Measurements from ENCODE around the gene KCND2.

Gene KCND2

DNA sequence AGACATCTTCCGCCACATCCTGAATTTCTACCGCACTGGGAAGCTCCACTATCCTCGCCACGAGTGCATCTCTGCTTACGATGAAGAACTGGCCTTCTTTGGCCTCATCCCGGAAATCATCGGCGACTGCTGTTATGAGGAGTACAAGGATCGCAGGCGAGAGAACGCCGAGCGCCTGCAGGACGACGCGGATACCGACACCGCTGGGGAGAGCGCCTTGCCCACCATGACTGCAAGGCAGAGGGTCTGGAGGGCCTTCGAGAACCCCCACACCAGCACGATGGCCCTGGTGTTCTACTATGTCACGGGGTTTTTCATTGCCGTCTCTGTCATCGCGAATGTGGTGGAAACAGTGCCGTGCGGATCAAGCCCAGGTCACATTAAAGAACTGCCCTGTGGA is 1.9 kb downstream of the KCND2 start:
- Histone ChIP-seq H3K4me1 (ENCODE audit: insufficient read depth, low read length) (0 out of 2 replicates have a peak, but pooled peaks cover 4% of the 10 kb centered on the region), H3K9ac (ENCODE audit: low read depth, low read length) (no peak overlapping the region), H3K9me3 (ENCODE audit: control insufficient read depth, insufficient read depth, low read length) (no peaks in the 10 kb centered on the region), H3K36me3 (ENCODE audit: insufficient read depth, low read length) (no peaks in the 10 kb centered on the region)

DNA sequence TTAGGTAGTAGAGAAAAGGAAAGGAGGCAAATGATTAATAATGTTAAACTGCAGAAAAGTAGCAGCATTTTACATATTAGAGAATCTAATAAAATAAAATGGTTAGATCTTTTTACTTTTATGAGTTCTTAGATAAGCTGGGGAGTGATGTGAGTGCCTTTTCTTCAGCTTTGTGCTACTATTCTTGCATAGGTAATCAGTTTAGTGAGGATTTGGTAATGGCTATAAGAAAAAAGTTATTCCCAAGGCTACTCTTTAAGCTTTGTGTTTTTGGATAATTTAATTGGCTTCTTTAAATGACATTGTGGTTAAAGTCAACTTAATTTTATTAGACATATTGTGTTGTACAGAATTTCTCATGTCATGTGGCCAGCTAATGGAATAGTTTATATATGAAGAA is 3.7 kb downstream of the KCND2 start:
- H3K9me3 ChIP-seq (ENCODE audit: control insufficient read depth, insufficient read depth, low read length), result no peaks in the 10 kb centered on the region
- H3K4me1 ChIP-seq (ENCODE audit: insufficient read depth, low read length), result 0 out of 2 replicates have a peak, but pooled peaks cover 4% of the 10 kb centered on the region
- no peak overlapping the region for H3K9ac ChIP-seq (ENCODE audit: low read depth, low read length)
- no peaks in the 10 kb centered on the region for H3K36me3 ChIP-seq (ENCODE audit: insufficient read depth, low read length)

DNA sequence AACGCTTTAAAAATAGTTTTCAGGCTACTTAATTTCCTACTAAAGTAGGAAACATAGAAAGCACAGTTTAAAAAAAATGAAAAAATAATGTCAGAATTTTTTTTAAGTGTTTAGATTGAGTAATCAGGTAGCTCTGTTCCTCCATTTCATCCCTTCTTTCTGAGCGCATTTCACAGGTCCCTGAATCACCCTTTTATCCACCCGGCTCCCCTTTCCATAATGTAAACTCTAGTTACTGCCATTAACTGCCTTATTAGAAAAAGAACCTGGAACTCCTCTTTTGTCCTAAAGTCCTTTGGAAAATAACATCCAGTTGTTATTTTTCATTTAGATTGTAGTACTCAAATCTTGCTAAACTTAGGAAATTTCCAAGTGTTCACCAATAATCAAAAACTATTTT is 5.8 kb downstream of the KCND2 start:
- H3K4me1 ChIP-seq (ENCODE audit: insufficient read depth, low read length), result 0 out of 2 replicates have a peak, but pooled peaks cover 4% of the 10 kb centered on the region
- H3K36me3 ChIP-seq (ENCODE audit: insufficient read depth, low read length), result no peaks in the 10 kb centered on the region
- no peaks in the 10 kb centered on the region for H3K9me3 ChIP-seq (ENCODE audit: control insufficient read depth, insufficient read depth, low read length)
- no peak overlapping the region for H3K9ac ChIP-seq (ENCODE audit: low read depth, low read length)

DNA sequence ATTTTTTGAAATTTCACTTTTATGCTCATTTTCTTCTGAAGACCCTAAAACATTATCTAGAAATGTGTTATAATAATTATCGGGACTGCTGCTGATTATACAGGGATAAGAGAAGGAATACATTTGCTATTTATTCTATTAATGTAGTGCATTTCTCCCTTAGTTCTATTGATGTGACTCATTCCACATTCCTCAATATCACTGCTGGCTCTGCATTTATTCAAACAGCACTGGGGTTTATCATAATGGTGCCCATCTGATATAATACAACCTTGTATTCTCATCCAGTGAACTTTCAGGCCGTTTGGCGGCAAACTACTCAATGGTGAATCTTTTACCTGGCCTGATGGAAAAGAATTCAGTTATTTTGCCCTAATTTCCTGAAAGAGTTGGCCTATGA is 7.8 kb downstream of the KCND2 start:
- Histone ChIP-seq H3K36me3 (ENCODE audit: insufficient read depth, low read length) (no peaks in the 10 kb centered on the region), H3K4me1 (ENCODE audit: insufficient read depth, low read length) (no peaks in the 10 kb centered on the region), H3K9me3 (ENCODE audit: control insufficient read depth, insufficient read depth, low read length) (no peaks in the 10 kb centered on the region), H3K9ac (ENCODE audit: low read depth, low read length) (no peak overlapping the region)

DNA sequence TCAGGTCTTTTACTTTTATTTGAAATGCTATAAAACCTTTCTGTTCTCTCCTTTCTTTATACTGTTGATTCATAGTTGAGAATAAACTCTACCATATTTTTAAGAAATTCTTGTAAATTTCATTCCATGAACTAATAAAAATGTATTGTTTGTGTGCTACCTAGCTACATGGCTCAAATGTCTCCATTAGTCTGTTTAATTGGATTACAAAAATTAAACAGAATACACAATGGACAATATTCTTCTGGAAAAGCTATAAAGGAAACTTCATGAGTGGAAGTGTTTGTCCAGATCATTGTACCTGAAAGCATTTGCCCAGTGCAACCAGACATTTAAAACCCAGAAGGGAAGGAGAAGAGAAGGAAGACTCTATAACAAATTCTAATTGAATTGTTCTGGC is 20.1 kb downstream of the KCND2 start:
- H3K9me3 ChIP-seq (ENCODE audit: control insufficient read depth, insufficient read depth, low read length), result no peaks in the 10 kb centered on the region
- H3K4me1 ChIP-seq (ENCODE audit: insufficient read depth, low read length), result no peaks in the 10 kb centered on the region
- no peaks in the 10 kb centered on the region for H3K36me3 ChIP-seq (ENCODE audit: insufficient read depth, low read length)
- no peak overlapping the region for H3K9ac ChIP-seq (ENCODE audit: low read depth, low read length)

DNA sequence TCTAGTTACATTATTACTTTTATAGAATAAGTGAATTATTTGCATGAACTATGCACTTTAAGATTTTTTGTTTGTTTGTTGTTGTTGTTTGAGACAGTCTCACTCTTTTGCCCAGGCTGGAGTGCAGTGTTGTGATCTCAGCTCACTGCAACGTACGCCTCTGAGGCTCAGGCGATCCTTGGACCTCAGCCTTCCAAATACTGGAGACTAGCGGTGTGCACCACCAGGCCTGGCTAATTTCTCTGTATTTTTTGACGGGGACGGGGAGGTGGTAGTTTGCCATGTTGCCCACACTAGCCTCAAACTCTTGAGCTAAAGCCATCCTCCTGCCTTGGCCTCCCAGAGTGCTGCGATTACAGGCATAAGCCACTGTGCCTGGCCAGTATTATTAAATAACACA is 29.2 kb downstream of the KCND2 start:
- Histone ChIP-seq H3K36me3 (ENCODE audit: insufficient read depth, low read length) (no peaks in the 10 kb centered on the region), H3K9ac (ENCODE audit: low read depth, low read length) (no peak overlapping the region), H3K4me1 (ENCODE audit: insufficient read depth, low read length) (peaks cover 7% of the 10 kb centered on the region; the same call in 1 of the 2 replicates), H3K9me3 (ENCODE audit: control insufficient read depth, insufficient read depth, low read length) (no peaks in the 10 kb centered on the region)

DNA sequence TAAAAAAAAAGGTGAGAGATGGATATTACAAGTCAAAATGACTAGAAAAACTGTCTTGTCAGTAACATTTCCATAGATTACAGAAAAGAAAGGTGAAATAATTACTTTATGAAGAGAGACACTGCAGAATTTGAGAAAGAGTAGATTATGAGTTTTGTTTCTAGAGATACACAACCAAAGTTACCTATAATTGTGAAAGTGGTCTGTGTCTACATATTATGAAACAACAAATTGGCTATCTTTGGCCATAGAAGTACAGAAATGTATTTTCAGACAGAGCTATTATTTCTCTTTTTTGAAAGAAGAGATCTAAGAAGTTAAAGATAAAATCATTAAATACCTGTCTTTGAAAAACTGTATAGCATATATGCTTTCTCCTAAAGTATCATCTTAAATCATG is 30.1 kb downstream of the KCND2 start:
- Histone ChIP-seq H3K4me1 (ENCODE audit: insufficient read depth, low read length) (peaks cover 7% of the 10 kb centered on the region; the same call in 1 of the 2 replicates), H3K9me3 (ENCODE audit: control insufficient read depth, insufficient read depth, low read length) (no peaks in the 10 kb centered on the region), H3K36me3 (ENCODE audit: insufficient read depth, low read length) (no peaks in the 10 kb centered on the region)

DNA sequence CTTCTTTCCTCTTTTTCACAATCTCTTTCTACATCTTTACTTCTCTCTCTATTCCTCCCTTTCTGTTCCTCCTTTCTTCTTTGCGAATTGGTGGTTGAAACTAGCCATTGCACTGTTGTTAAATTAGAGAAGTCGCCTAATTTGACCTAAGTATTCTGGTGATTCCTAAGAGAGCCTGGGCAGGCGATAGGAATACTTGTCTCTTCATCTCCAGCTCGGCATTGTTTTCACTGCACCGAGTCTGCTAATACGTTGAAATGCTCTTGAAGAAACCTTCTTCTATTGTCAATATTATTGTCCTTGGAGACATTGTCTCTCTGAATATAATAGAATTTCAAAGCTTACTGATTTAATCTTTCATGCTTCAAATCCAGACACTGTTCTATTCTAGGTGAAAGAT is 31.7 kb downstream of the KCND2 start:
- no peaks in the 10 kb centered on the region for H3K9me3 ChIP-seq (ENCODE audit: control insufficient read depth, insufficient read depth, low read length)
- no peaks in the 10 kb centered on the region for H3K36me3 ChIP-seq (ENCODE audit: insufficient read depth, low read length)
- peaks cover 7% of the 10 kb centered on the region; the same call in 1 of the 2 replicates for H3K4me1 ChIP-seq (ENCODE audit: insufficient read depth, low read length)
- no peak overlapping the region for H3K9ac ChIP-seq (ENCODE audit: low read depth, low read length)

More for the DNA sequence above, 30.1 kb downstream of the KCND2 start:
- no peak overlapping the region for H3K9ac ChIP-seq (ENCODE audit: low read depth, low read length)

DNA sequence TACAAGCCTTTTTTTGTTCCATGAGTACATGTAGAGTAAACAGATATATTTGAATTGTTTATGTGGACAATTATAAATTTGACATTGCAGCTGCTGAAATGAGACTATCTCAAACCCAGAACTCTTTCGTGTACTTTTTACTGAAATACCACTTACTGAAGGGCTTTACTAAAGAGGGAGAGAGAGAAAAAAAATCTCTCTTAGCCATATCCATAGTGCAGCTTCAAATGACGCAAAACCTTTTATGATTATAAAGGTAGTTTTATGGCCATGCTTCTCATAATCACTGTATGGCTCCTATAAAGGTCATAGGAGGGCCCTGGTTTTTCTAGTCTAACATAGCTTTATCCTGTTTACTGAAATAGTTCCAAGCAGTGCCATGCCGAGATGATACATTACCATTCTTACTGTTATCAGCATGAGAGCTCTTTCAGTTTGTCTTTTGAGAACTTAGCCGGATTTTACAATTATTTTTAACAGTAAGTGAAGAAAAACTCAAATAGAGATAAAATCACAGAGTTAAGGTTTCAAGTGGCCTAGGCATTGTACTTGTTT is 35.1 kb downstream of the KCND2 start:
- peaks cover 7% of the 10 kb centered on the region; the same call in 1 of the 2 replicates for H3K4me1 ChIP-seq (ENCODE audit: insufficient read depth, low read length)
- no peaks in the 10 kb centered on the region for H3K9me3 ChIP-seq (ENCODE audit: control insufficient read depth, insufficient read depth, low read length)
- H3K36me3 ChIP-seq (ENCODE audit: insufficient read depth, low read length), result no peaks in the 10 kb centered on the region
- H3K9ac ChIP-seq (ENCODE audit: low read depth, low read length), result no peak overlapping the region

DNA sequence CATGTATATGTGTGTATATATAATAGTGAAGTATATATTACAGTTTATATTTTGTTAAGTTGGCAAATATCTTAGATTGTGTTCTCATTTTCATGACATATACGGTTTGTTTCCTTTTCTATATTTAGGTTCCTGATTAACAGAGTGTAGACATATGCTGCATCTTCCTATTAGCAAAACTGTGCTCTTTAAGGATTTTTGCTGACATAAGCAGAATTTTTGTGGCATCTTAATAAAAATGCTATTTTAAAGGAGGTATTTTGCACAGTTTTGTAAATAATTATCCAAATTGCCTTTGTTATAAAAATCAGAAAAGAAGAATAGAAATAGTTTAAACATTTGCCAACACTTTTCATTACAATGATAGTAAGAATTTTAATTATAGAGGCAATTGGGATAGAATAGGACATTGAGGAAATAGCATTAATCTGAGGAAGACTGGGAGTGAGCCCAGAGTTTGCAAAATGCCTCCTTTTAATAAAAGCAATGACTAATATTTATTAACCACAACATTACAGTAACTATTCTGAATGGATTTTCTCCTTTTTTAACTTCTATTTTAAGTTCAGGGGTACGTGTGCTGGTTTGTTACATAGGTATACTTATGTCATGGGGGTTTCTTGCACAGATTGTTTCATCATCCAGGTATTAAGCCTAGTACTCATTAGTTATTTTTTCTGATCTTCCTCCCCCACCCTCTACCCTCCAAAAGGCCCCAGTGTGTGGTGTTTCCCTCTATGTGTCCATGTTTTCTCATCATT is 38.2 kb downstream of the KCND2 start:
- H3K36me3 ChIP-seq (ENCODE audit: insufficient read depth, low read length), result no peaks in the 10 kb centered on the region
- H3K4me1 ChIP-seq (ENCODE audit: insufficient read depth, low read length), result no peaks in the 10 kb centered on the region
- H3K9ac ChIP-seq (ENCODE audit: low read depth, low read length), result no peak overlapping the region
- H3K9me3 ChIP-seq (ENCODE audit: control insufficient read depth, insufficient read depth, low read length), result no peaks in the 10 kb centered on the region

DNA sequence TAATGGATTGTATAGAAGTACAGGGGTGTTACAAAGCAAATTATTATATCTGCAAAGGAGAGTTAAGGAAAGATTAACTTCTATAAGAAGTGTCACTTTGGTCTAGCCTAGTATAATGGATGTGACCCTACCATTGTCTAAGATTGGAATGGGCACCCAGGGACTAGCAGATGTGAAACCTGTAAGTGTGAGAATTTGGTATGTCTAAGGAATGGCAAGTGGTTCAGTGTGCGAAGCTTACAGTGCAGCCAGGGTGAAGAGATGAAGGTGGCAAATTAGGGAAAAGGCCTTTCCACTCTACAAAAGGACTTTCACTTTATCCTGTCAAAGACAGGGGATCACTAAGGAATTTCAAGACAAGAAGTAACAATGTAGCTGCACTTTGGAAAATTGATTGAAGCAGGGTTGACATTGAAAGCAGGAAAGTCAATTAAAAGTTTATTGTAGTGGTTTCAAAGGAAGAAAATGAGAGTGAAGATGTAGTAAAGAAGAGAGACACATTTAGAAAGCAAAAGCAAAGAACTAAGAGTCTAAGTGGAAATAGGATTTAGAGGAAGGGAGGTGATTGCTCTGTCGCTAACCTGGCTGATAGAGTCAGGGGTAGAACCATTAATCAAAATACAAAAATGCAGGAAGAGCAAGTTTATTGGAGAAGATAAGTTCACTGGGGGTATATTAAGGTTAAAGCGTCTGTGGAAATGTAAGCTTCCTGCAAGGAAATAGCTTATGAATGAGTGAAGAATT is 47.4 kb downstream of the KCND2 start:
- no peaks in the 10 kb centered on the region for H3K36me3 ChIP-seq (ENCODE audit: insufficient read depth, low read length)
- no peaks in the 10 kb centered on the region for H3K4me1 ChIP-seq (ENCODE audit: insufficient read depth, low read length)
- no peak overlapping the region for H3K9ac ChIP-seq (ENCODE audit: low read depth, low read length)
- H3K9me3 ChIP-seq (ENCODE audit: control insufficient read depth, insufficient read depth, low read length), result no peaks in the 10 kb centered on the region

DNA sequence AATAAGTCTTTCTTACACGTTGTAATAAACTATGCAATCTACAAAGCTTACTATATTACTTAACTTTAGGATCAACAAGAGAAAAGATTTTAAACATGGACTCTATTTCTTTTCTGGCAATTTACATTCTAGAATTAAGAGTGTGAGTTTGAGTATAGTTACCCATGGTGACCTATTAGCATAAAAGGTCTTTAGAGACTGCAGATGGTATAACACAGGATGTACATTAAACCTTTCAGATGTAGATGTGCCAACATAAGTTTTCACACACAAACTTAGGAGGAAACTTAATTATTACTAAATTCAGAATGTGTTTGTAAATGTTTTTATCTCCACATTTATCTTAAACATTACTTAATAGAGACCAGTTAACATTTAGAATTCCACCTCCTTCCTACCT is 54.1 kb downstream of the KCND2 start:
- H3K4me1 ChIP-seq (ENCODE audit: insufficient read depth, low read length), result no peaks in the 10 kb centered on the region
- H3K9me3 ChIP-seq (ENCODE audit: control insufficient read depth, insufficient read depth, low read length), result no peaks in the 10 kb centered on the region
- no peaks in the 10 kb centered on the region for H3K36me3 ChIP-seq (ENCODE audit: insufficient read depth, low read length)
- no peak overlapping the region for H3K9ac ChIP-seq (ENCODE audit: low read depth, low read length)

DNA sequence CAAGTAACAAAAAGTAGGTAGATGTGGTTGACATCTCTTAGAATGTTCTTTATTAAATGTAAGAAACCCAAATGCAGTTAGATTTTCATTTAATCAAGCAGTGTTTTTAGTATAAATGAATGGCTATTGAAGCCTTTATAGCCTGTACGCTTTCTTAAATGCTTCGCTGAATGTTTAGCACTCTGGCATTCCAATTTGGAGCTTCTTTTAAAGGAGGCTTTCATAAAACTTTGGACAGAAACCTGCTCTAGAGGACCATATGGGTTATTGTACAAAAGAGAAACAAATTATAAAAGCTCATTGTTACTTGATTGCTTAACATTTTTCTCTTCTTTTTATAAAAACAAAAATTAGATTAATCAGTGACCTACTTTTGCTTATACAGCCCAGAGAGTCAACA is 59.5 kb downstream of the KCND2 start:
- H3K9ac ChIP-seq (ENCODE audit: low read depth, low read length), result no peak overlapping the region
- no peaks in the 10 kb centered on the region for H3K36me3 ChIP-seq (ENCODE audit: insufficient read depth, low read length)
- H3K9me3 ChIP-seq (ENCODE audit: control insufficient read depth, insufficient read depth, low read length), result no peaks in the 10 kb centered on the region
- no peaks in the 10 kb centered on the region for H3K4me1 ChIP-seq (ENCODE audit: insufficient read depth, low read length)

DNA sequence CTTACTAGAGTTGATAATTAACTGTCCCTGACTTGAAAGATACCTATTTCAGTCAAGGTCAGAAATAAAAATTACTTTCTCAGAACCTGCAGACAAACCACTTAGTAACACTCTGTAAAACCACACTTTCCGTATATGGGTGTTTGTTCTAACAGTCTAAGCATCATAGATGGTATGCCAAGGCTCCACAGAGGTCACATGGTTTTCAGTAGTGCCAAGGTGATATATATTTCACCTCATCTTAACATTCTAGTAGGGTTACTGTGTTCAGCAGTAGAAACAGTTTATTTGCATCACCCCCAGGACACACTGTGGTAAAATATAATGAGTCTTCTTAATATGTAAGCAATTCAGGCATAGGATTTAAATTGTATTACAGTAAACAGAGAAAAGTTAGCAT is 61.5 kb downstream of the KCND2 start:
- Histone ChIP-seq H3K36me3 (ENCODE audit: insufficient read depth, low read length) (no peaks in the 10 kb centered on the region), H3K9ac (ENCODE audit: low read depth, low read length) (no peak overlapping the region), H3K9me3 (ENCODE audit: control insufficient read depth, insufficient read depth, low read length) (no peaks in the 10 kb centered on the region), H3K4me1 (ENCODE audit: insufficient read depth, low read length) (no peaks in the 10 kb centered on the region)
